ENCODE data around the gene PHPT1.

PHPT1 gene

GRCh38 chr9:136854113-136854841 is 5.1 kb downstream of the PHPT1 start:
- Histone ChIP-seq H3K27ac (no peak overlapping the region), H3K9me3 (no peaks in the 10 kb centered on the region), H3K4me3 (no peak overlapping the region), H3K4me1 (peaks cover 0 to 39% (median 20%) of the 10 kb centered on the region in 4 donors), H3K36me3 (peaks cover 0 to 17% (median 10%) of the 10 kb centered on the region in 3 donors), H3K27me3 (no peaks in the 10 kb centered on the region)
- intact Hi-C loops (cut with DNase I; ENCODE audit: low total_unique reads), result no loop called here
- DNase-seq, result peak in 1 of 2 donors; percentile 68
- TF ChIP-seq CTCF (IDR thresholded peaks at IDR 0.05), result no peak

- Histone ChIP-seq H3K36me3 (peaks cover 0 to 17% (median 10%) of the 10 kb centered on the region in 3 donors), H3K9me3 (no peaks in the 10 kb centered on the region), H3K27ac (no peak overlapping the region), H3K4me1 (peaks cover 0 to 42% (median 24%) of the 10 kb centered on the region in 4 donors), H3K27me3 (no peaks in the 10 kb centered on the region), H3K4me3 (no peak overlapping the region)
- TF ChIP-seq CTCF (IDR thresholded peaks at IDR 0.05), result no peak
- intact Hi-C loops (cut with DNase I; ENCODE audit: low total_unique reads), result no loop called here
- DNase-seq, result peak in 1 of 2 donors; percentile 63
Observed at GRCh38 chr9:136854842-136855460, 5.7 kb downstream of the PHPT1 start.

GRCh38 chr9:136855461-136856078 is 6.4 kb downstream of the PHPT1 start:
- H3K9me3 ChIP-seq, result no peaks in the 10 kb centered on the region
- TF ChIP-seq CTCF (IDR thresholded peaks at IDR 0.05), result no peak
- peaks cover 0 to 19% (median 10%) of the 10 kb centered on the region in 3 donors for H3K36me3 ChIP-seq
- peaks cover 0 to 37% (median 20%) of the 10 kb centered on the region in 4 donors for H3K4me1 ChIP-seq
- peak in 1 of 2 donors; percentile 63 for DNase-seq
- intact Hi-C loops (cut with DNase I; ENCODE audit: low total_unique reads), result no loop called here
- no peak overlapping the region for H3K27ac ChIP-seq
- H3K27me3 ChIP-seq, result no peaks in the 10 kb centered on the region
- no peak overlapping the region for H3K4me3 ChIP-seq

- intact Hi-C loops (cut with DNase I; ENCODE audit: low total_unique reads), result no loop called here
- Histone ChIP-seq H3K36me3 (peaks cover 0 to 19% (median 9%) of the 10 kb centered on the region in 3 donors), H3K9me3 (no peaks in the 10 kb centered on the region), H3K4me3 (no peak overlapping the region), H3K27me3 (no peaks in the 10 kb centered on the region), H3K27ac (no peak overlapping the region), H3K4me1 (peaks cover 0 to 32% (median 18%) of the 10 kb centered on the region in 4 donors)
- peak; percentile 16 to 62 for DNase-seq
- TF ChIP-seq CTCF (IDR thresholded peaks at IDR 0.05), result no peak
Observed at GRCh38 chr9:136856079-136856476, 6.9 kb downstream of the PHPT1 start.

- peaks cover 0 to 30% (median 17%) of the 10 kb centered on the region in 4 donors for H3K4me1 ChIP-seq
- no peaks in the 10 kb centered on the region for H3K9me3 ChIP-seq
- peaks cover 1 to 19% (median 9%) of the 10 kb centered on the region in 3 donors for H3K36me3 ChIP-seq
- H3K27me3 ChIP-seq, result no peaks in the 10 kb centered on the region
- intact Hi-C loops (cut with DNase I; ENCODE audit: low total_unique reads), result no loop called here
- DNase-seq, result peak in 1 of 2 donors; percentile 64
- H3K4me3 ChIP-seq, result no peak overlapping the region
- TF ChIP-seq CTCF (IDR thresholded peaks at IDR 0.05), result no peak
- no peak overlapping the region for H3K27ac ChIP-seq
Observed at GRCh38 chr9:136856541-136857141, 7.4 kb downstream of the PHPT1 start.
